Ishikawa (cell line): ENCODE results near the gene NEGR1.

Experiments
- CEBPB ChIP-seq: IDR thresholded peaks from 2 replicates; pipeline ENCODE4 v1.6.1; 2012
- CREB1 ChIP-seq: IDR thresholded peaks from 2 replicates; pipeline ENCODE4 v1.6.1; 2012; ENCODE audit warnings: low read depth
- EGR1 ChIP-seq: IDR thresholded peaks from 2 replicates; pipeline ENCODE4 v1.6.1; 2012
- FOXM1 ChIP-seq: IDR thresholded peaks from 2 replicates; pipeline ENCODE4 v1.6.1; 2012; ENCODE audit warnings: low read depth, borderline replicate concordance
- NFIC ChIP-seq: IDR thresholded peaks from 2 replicates; pipeline ENCODE4 v1.6.1; 2012
- RAD21 ChIP-seq: IDR thresholded peaks from 2 replicates; pipeline ENCODE4 v1.6.1; 2012; ENCODE audit warnings: low read depth
- TAF1 ChIP-seq: IDR thresholded peaks from 2 replicates; pipeline ENCODE4 v1.6.1; 2012; ENCODE audit warnings: low read depth, mild to moderate bottlenecking
- TCF12 ChIP-seq: IDR thresholded peaks from 2 replicates; pipeline ENCODE4 v1.6.1; 2012; ENCODE audit warnings: low read depth
- YY1 ChIP-seq: IDR thresholded peaks from 2 replicates; pipeline ENCODE4 v1.6.1; 2012; ENCODE audit warnings: low read depth
- ZBTB7A ChIP-seq: IDR thresholded peaks from 2 replicates; pipeline ENCODE4 v1.6.1; 2012; ENCODE audit warnings: low read depth
- TF ChIP-seq, protein P1 (sequence below): IDR thresholded peaks from 2 replicates; pipeline ENCODE4 v1.6.1; 2012; ENCODE audit warnings: low read depth, mild to moderate bottlenecking
- TF ChIP-seq, protein P2 (sequence below): IDR thresholded peaks from 2 replicates; pipeline ENCODE4 v1.6.1; 2012

DNA sequence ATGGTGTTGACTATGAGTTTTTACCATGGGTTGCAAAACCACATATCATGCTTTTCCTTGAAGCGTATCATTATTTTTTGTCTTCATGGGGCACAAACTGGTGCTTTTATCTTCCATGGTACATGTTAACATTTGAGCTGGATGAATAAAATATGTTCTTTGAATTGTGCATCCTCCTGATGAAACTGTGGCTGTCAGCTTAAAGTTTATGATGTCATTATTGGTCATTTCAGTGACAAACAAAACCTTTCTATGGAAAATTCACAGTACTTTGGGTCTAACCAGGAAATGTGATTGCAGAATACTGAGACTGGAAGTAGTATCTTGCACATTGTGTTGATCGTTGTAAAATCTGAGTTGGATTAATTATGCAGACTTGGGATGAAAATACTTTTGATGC lies 909.8 kb downstream of the NEGR1 start:
- TF ChIP-seq YY1 (no peak), CEBPB (no peak), FOXM1 (no peak), TCF12 (no peak), TAF1 (no peak), ZBTB7A (no peak), CREB1 (no peak), NFIC (no peak), RAD21 (no peak), EGR1 (no peak)
- TF ChIP-seq, protein P1, sequence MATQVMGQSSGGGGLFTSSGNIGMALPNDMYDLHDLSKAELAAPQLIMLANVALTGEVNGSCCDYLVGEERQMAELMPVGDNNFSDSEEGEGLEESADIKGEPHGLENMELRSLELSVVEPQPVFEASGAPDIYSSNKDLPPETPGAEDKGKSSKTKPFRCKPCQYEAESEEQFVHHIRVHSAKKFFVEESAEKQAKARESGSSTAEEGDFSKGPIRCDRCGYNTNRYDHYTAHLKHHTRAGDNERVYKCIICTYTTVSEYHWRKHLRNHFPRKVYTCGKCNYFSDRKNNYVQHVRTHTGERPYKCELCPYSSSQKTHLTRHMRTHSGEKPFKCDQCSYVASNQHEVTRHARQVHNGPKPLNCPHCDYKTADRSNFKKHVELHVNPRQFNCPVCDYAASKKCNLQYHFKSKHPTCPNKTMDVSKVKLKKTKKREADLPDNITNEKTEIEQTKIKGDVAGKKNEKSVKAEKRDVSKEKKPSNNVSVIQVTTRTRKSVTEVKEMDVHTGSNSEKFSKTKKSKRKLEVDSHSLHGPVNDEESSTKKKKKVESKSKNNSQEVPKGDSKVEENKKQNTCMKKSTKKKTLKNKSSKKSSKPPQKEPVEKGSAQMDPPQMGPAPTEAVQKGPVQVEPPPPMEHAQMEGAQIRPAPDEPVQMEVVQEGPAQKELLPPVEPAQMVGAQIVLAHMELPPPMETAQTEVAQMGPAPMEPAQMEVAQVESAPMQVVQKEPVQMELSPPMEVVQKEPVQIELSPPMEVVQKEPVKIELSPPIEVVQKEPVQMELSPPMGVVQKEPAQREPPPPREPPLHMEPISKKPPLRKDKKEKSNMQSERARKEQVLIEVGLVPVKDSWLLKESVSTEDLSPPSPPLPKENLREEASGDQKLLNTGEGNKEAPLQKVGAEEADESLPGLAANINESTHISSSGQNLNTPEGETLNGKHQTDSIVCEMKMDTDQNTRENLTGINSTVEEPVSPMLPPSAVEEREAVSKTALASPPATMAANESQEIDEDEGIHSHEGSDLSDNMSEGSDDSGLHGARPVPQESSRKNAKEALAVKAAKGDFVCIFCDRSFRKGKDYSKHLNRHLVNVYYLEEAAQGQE = no peak
- TF ChIP-seq, protein P2, sequence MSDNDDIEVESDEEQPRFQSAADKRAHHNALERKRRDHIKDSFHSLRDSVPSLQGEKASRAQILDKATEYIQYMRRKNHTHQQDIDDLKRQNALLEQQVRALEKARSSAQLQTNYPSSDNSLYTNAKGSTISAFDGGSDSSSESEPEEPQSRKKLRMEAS = no peak
